ENCODE measurements around the gene PSD.
"Not testable (repeated sequence)": the region's sequence is repeated elsewhere in the genome, so short reads cannot be mapped to it uniquely, and the experiment has no call there.

Gene PSD

DNA sequence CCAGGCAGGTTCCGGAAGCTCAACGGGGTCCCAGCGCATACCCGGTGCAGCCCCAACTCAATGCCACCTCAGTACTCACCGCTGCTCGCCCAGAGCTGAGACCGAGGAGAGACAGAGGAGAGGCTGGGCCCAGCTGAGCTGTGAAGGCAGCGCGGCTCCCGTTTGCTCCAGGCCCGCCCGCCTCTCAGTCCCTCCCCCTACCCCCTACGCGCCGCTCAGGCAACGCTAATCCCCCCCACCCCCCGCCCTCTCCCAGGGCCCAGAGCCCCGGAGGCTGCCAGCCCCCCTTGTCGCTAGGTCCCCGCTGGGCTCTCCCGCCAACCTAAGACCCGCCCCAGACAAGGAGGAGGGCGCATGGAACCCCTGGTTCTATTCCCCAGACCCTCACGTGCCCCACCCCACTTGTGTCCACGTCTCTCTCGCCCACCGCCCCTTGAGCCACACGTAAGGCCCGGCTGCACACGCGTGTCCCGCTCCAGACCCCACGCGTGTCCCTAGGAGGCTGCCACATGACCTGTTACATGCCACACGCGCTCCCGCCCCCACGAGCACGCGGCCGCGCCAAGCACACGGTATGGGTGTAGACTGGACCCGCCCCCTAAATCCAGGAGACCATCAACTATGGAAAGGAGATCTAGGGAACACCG, at the start of gene PSD:
Gene PSD, minus strand, starts transcription at position 164 of the 647 bp plus-strand sequence. CDS start 1,747 bp downstream, outside the sequence.
- no peak for DNase-seq

DNA sequence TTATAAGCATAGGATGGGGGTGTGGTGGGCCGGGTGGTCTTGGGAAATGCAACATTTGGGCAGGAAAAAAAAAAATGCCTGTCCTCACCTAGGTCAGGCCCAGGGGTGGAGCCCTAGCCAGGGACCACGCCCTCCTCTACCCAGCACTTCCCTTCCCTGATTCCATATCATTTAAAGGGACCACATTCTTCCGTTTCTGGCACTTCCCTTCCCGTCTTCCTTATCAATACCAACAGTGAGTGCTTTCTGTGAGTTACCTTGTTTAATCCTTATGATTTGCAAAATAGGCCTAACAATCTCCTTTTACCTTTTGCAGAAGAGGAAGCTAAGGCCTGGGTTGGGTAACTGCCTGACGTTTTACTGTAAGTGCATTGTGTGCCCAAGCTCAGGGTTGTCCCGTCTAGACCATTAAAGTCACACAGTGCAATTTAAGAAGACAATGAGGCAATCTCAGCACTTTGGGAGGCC, 49.4 kb upstream of the PSD start:
- DNase-seq, result no peak

DNA sequence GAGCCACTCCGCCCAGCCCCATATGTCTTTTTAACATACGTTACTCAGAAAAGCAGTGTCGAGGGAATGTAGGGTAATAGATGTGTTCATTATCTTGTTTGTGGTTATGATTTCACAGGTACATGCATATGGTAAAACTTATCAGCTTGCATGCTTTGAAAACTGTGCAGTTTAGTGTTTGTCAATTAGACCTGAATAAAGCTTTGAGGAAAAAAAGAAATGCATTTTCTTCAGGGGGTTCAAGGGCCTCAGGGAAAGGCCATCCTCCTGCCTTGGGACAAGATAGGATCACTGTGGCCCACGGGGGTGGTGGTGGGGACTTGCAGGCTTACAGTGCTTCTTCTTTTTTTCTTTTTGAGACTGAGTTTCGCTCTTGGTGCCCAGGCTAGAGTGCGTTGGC, 48.7 kb upstream of the PSD start:
- DNase-seq, result no peak

DNA sequence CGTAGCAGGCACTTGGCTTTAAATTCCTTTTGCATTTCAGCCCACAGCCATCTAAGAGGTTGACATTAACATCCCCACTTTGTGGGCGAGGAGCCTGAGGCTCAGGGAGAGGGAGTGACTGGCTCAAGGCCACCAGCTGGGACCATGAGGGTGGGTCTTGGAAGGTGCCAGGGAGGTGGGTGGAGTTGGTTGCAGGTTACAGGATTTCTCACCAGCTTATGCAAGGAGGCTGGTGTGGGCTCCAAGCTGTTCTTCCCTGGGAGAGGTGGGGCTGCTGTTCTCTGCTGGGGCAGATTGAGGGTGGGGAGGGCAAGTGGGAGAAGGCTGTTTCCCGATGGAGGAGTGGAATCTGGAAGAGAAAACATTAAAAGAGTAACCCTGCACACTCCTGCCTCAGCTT, 46.9 kb upstream of the PSD start:
- no peak for DNase-seq

DNA sequence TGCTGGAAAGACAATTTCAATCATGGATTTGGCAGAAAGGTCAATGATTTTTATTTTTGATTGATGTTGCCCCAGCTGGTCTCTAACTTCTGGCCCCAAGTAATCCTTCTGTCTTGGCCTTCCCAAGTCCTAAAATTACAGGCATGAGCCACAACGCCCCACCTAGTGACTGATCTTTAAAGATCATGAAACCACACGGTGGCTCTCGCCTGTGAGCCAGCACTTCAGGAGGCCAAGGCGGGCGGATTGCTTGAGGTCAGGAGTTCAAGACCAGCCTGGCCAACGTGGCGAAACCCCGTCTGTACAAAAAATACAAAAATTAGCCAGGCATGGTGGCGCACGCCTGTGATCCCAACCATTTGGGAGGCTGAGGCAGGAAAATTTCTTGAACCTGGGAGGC, 45.4 kb upstream of the PSD start:
- DNase-seq, result no peak

DNA sequence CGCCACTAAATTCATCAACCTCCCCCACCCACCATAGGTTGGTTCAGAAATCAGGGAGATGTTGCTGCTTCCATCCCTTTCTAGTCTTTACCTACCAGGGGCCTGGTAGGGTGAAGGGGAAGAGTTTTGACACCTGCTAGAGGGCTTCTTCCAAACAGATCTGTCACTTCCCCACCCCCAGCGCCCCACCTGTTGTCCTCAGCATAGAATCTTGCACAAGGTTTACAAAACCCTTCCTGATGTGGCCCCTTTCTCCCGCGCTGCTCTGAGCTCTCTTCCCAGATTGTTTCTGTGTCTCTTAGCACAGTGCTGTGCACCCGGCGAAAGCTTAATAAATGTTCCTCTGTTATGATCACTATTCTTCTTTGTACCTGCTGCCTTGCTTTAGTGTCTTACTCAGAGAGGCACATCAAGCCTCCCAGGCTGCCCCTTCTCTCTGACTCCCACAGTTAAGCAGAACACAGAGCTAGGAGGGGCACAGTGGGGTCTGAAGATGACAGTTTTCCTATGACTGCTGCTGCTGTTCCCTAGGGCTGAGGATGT, 44.0 kb upstream of the PSD start:
- DNase-seq, result no peak

DNA sequence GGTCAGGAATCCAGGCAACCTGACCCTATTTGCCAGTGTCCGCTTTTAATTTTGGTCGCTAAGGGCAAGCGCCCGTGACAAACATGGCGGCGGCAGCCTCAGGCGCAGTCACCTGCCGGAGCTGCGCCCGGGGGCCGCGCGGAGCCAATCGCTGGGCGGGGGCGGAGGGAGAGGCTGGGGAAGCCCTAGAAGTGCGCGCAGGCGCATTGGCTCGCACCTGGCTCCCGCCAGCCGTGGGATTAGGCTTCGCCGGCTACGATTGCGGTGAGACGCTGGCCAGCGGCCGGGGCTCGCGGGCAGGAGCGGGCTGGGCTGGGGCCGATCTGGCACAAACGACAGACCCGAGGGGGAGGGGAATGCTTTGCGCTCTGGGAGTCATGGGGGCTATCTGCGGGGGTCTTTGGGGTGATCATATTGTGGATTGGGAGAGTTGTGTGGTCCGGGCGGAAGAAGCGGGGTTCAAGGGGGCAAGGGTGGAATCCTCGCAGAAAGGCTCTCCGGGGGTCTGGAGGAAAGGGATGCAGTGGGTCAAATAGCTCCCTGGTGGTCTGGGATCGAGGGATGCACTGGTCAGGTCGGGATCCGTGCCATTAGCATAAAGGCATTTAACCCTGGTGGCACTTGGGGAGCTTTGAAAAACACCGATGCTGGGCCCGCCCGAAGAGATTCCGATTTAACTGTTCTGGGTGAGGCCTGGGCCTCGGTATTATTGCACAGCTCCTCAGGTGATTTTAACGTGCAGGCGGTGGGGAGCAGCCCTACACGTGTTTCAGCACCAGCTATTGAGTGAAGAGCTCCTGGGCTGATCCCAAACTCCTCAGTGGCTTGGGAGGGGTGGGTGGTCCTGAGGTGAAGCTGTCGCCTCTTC, 42.8 kb upstream of the PSD start:
- DNase-seq, result peak; percentile 92 to 96

DNA sequence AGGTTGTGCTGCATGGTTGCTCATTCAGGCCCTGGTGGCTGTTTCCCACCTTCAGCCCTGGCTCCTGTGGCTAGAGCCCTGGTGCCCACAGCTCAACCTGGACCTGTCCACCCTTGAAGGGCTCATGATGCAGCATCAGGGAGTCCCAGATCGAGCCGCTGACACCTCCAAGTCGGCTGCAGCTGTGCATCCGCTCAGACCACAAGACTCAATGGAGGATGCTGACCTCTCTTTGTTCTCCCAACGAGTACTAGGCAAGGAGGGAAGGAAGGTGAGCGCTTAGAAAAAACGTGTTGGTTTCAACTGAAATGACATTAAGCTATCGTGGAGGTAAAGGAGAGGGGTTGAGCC, 42.2 kb upstream of the PSD start:
- DNase-seq, result no peak

DNA sequence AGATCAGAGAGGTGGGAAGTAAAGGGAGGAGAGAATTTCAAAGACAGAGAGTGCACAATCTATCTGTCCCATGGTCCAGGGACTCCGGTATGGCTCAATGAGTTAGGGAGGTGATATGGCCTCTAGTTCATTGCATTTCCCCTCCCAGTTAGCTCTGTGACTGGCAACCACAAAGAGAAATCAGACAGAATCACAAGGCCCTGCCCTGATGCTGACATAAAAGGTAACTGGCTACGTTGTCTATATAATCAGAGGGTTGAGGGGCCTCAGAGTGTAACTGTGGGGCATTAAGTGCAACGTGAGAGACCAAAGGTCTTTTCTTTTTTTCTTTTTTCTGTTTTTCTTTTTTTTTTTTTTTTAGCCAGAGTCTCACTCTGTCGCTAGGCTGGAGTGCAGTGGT, 40.1 kb upstream of the PSD start:
- no peak for DNase-seq

DNA sequence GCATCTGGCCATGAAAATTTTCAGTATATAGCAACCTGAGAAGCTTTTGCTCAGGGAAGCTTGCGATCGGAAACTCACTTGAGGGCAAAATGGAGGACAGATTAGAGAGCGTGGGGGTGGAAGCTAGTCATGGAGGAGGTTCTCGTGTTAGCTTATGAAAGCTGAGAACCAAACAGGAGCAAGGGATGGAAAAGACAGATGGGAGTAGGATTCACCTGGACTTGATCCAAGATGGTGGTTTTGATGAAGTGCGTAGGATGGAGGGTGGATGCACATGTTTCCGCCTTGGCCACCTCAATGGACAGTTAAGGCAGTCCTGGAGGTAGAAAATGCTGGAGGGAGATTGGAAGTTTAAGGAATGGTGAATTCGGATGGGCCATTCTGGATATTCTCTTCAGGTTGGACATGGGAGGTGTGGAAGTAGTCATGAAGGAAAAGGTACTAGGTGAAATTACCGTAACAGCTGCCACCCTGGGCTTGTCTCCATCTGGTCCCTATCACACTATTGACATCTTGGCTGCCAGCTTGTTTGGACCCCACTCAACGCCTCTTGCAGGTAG, 39.1 kb upstream of the PSD start:
- DNase-seq, result no peak

DNA sequence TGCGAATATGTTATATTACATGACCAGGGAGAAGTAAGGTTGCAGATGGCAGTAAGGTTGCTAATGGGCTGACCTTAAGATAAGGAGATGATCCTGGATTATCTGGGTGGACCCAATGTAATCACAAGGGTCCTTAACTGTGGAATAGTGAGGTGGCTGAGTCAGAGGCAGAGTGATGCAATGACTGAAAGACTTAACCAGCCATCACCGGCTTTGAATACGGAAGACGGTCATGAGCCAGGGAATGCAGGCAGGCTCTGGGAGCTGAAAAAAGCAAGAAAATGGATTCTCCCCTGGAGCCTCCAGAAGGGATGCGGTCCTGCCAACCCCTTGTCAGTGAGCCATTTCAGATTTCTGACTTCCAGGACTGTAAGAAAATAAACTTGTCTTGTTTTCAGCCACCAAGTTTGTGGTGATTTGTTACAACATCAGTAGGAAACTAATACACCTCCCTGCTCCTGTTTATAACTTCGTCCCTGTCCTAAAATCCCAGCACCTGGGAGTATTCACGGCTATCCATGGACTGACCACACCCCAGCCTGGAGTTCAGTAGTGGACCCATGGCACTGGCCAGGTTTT, 37.4 kb upstream of the PSD start:
- DNase-seq, result no peak

DNA sequence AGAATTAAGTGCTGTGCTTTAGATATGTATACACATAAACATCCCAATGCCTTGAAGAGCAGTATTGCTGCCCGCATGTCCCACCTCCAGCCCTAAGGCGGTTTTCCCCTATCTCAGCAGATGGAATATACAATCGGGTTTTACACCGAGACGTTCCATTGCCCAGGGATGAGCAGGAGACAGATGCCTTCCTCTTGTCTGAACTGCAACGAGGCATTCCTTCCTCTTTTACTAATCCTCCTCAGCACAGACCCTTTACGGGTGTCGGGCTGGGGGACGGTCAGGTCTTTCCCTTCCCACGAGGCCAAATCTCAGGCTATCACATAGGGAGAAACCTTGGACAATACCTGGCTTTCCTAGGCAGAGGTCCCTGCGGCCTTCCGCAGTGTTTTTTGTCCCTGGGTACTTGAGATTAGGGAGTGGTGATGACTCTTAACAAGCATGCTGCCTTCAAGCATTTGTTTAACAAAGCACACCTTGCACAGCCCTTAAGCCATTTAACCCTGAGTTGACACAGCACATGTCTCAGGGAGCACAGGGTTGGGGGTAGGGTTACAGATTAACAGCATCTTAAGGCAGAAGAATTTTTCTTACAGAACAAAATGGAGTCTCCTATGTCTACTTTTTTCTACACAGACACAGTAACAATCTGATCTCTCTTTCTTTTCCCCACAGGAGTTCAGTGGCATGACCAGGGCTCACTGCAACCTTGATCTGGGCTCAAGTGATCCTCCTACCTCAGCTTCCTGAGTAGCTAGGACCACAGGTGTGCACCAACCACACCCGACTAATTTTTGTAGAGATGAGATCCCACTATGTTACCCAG, 36.3 kb upstream of the PSD start:
- not testable (repeated sequence) for DNase-seq

DNA sequence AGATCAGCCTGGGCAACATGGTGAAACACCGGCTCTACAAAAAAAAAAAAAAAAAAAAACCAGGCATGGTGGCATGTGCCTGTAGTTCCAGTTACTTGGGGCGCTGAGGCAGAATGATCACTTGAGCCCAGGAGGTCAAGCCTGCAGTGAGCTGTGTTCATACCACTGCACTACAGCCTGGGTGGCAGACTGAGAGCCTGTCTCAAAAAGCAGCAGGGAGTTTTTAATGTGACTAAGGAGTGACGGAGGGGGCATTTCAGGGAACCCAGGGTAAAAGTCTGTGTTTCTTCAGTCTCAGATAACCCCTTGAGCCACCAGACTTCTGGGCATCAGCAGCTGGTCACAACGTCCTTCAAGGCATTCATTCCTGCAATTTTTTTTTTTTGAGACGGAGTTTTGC, 34.9 kb upstream of the PSD start:
- DNase-seq, result no peak

DNA sequence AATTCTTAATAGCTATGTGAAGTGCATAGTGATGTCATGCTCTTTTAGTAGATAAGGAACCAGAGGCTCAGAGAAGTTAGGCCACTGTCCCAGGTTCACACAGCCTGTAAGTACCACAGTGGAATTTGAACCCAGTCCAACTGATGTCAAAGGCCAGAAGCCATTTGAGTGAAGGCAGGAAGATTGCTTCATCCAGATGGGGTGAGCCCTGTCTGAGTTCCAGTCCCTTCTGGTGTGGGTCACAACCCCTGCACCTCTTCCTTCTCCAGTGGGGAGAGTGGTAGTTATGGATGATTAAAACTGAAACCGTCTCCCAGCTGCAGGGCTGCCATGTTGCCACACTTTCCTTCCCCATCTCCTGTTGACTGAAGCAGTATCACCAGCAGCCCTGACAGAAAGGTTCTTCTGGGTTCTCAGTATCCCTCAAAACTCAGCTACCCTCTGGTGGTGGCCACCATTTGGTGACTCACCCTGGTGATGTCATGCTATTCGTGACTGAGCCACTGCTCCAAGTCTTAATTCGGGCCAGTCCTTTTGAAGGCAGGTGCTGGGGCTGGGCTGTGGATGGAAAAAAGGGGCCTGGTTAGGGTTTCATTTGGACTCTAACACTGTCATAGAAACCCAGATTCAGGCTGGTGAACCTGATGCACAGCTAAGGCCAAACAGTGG, 34.2 kb upstream of the PSD start:
- DNase-seq, result peak; percentile 44 to 56

DNA sequence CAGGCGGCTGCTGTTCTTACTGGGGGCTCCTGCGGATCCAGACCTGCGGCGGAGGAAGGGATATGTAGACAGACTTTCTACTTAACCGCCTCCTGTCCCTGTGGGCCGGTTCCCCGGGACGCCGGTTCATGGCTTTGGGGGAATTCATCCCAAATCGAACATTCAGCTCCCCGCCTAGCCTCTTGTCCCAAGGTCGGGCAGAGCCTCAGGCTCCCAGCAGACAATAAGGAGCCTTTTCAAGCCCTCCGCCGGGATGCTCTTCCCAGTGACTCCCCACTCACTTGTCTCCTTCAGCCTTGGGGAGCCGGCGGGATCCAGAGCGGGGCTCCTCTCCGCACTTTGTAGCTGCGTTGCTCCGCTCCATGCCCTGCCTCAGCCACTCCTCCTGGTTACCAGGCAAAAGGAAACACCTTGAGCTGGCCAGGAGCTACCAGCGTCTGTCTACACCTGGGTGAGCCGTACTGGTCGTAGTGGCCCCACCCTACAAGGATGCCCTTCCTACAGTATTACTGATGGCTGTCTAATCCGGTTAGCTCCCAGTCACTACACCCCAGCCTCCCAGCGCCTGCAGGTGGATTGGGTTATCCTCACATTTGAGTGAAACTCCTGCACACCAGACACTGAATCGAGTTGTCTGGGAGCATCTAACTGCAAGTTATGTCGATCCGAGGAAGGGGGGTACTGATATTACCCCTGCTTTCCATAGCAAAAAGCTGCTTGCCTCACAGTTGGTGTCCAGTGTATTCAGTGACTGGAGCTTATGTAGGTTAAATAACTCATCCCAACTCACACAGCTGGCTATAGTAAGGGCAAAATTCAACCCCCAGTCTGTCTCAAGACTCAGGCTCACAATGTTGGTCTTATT, 32.8 kb upstream of the PSD start, which contains the start of gene C10orf95:
Gene C10orf95, minus strand, starts transcription at position 439 of the 865 bp plus-strand sequence. CDS start 450 bp downstream, outside the sequence.
- DNase-seq, result no peak

DNA sequence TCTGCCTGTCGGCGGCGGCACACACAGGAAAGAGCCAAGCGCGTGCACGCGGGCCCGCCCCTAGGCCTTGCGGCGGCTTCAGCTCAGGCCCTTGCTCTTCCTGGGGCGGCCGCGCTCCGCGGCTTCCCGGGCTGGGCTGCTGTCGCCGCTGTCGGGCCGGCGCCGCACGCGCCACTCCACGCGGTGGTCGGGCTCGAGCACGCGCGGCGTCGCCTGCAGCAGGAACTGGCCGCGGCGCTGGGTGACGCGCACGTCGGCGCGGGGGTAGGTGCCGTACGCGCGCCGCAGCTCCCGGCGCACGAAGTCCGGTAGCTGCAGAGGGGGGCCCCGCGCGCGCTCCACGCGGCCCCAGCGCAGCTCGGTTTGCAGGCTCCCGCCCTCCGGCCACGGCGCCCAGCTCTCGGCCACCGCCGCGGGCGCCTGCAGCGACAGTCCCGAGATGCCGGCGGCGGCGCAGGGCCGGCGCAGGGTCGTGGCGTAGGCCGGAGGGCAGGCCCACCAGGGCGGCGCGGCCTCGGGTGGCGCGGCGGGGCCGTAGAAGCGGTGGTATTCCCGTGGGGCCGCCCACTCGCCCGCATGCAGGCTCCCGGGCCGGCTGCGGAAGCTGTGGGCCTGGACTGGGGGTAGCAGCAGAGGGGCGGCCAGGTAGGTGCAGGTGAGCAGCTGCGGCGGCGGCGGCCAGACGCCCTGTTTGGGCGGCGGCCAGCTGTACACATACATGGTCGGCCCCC, 32.0 kb upstream of the PSD start:
- DNase-seq, result peak; percentile 82 to 86

DNA sequence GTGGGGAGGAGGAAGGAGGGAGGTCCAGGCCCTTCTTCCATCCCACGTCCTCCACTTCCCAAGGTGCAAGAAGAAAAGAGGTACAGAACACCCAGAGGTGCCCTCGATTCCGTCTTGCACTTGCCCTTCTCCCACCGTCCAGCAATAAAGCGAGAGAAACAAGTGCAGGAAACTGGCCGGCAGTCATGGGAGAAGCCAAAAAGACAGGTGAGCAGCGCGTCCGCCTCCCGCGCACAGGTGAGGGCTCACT, 31.5 kb upstream of the PSD start:
- no peak for DNase-seq

DNA sequence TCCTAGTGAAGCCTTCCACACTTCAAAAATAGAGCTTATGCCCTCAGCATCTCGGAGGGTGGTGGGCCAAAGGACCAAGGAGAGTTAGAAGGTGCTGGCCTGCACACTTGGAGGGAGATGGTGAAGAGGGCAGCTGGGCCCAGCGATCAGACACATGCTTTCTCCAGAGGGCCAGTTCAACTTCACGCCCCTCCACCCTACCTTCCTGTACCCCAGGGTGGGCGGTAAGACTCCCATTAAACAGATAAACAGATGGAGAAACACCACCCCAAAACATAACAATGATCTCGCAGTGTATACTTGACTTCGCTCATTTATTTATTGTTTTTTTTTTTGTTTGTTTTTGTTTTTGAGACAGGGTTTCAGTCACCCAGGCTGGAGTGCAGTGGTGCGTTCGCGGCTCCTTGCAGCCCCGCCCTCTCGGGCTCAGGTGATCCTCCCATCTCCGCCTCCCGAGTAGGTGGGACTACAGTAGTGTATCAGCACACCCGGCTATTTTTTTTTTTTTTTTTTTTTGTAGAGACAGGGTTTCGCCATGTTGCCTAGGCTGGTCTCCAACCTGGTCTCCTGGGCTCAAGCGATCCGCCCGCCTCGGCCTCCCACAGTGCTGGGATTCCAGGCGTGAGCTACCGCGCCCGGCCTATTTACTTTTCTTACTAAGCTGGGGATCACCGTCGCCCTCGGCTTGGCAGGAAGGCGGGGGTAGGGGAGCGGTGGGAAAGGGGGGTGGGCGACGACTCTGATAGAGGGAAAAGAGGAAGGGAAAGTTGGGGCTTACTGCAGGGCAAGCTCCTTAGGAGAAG, 30.9 kb upstream of the PSD start:
- peak; percentile 78 to 90 for DNase-seq

DNA sequence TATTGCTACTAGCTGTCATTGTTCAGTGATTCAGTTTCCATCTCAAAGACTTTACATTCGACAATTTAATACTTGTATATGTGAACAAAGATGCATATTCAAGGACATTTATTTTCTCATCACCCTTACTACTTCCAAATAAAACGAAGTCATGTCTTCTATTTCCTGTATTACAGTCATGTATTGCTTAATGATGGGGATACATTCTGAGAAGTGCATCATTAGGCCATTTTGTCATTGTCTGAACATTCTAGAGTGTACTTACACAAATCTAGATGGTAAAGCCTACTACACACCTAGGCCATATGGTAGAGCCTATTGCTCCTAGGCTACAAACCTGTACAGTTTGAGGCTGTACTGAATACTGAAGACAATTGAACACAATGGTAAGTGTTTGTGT, 26.3 kb upstream of the PSD start:
- DNase-seq, result no peak
